Activated B cell treated with CpG ODN at 0.5 μM for 24 hours (primary cell): ENCODE results near the gene SERPIND1. TPM values are rescaled to one million over a fixed set of nuclear protein-coding genes. Genes with fewer than 3 reads are reported as not detected.

Source experiments
- ATAC-seq: fragments of 200-7000 bp; cut with Tn5 transposase; one replicate; pipeline ENCODE4 v1.10.0; 2021; ENCODE audit warnings: low read depth, mild to moderate bottlenecking, moderate library complexity
- CTCF ChIA-PET: fragments of 350-600 bp; sonication (Branson Sonifier 250); formaldehyde crosslinking; loops from one replicate; lab custom pipeline; 2021; ENCODE audit warnings: antibody characterized with exemption; lab: Charles Lee
- POLR2A ChIA-PET: fragments of 350-600 bp; sonication (Branson Sonifier 250); formaldehyde crosslinking; loops from one replicate; lab custom pipeline; 2021; ENCODE audit warnings: antibody characterized with exemption; lab: Charles Lee
- DNase-seq: peaks from one replicate; pipeline ENCODE4 v3.0.0; 2022
- H3K27ac Mint-ChIP-seq: one replicate; pipeline ENCODE4 v1.8.0; 2020; ENCODE audit warnings: mixed read lengths
- H3K27me3 Mint-ChIP-seq: one replicate; pipeline ENCODE4 v1.8.0; 2021; ENCODE audit warnings: mixed read lengths
- H3K36me3 Mint-ChIP-seq: one replicate; pipeline ENCODE4 v1.8.0; 2021; ENCODE audit warnings: low read depth, mixed read lengths
- H3K4me1 Mint-ChIP-seq: one replicate; pipeline ENCODE4 v1.8.0; 2021; ENCODE audit warnings: mixed read lengths
- H3K4me3 Mint-ChIP-seq: one replicate; pipeline ENCODE4 v1.8.0; 2020; ENCODE audit warnings: mild to moderate bottlenecking, mixed read lengths
- H3K9me3 Mint-ChIP-seq: one replicate; pipeline ENCODE4 v1.8.0; 2020; ENCODE audit warnings: mixed read lengths
- CTCF ChIP-seq: fragments of 200-600 bp; IDR thresholded peaks from one replicate; pipeline ENCODE4 v1.8.0; 2022; ENCODE audit warnings: antibody characterized with exemption, mild to moderate bottlenecking
- intact Hi-C: fragments of 100-400 bp; cut with micrococcal nuclease; formaldehyde crosslinking; loops from one replicate; pipeline ENCODE4 v1.15.1; 2024
- total RNA-seq: library from RNA; stranded (reverse); gene quantifications from 2 replicates; pipeline ENCODE4 v1.2.3, GENCODE V29; 2022

SERPIND1 gene
- total RNA-seq, 1 donor from 2014 or later: not detected

GRCh38 chr22:20805972-20806471 lies 32.1 kb downstream of the SERPIND1 start:
- TF ChIP-seq CTCF: no peak
- H3K27me3 Mint-ChIP-seq: no peaks in the 10 kb centered on the region
- DNase-seq (no peak), ATAC-seq (no peak)
- intact Hi-C loops: no loop called here
- ChIA-PET CTCF (no interaction called here), POLR2A (no interaction called here)
- H3K9me3 Mint-ChIP-seq: no peaks in the 10 kb centered on the region
- peaks cover 92% of the 10 kb centered on the region for H3K36me3 Mint-ChIP-seq
- peaks cover 10% of the 10 kb centered on the region for H3K4me1 Mint-ChIP-seq
- H3K4me3 Mint-ChIP-seq: no peak overlapping the region
- H3K27ac Mint-ChIP-seq: no peak overlapping the region

- POLR2A ChIA-PET: no interaction called here
- H3K9me3 Mint-ChIP-seq: no peaks in the 10 kb centered on the region
- intact Hi-C loops: no loop called here
- DNase-seq: no peak
- no peak for TF ChIP-seq CTCF
- peaks cover 91% of the 10 kb centered on the region for H3K36me3 Mint-ChIP-seq
- H3K4me3 Mint-ChIP-seq: no peak overlapping the region
- H3K27me3 Mint-ChIP-seq: no peaks in the 10 kb centered on the region
- H3K27ac Mint-ChIP-seq: no peak overlapping the region
- ATAC-seq: no peak
- peaks cover 10% of the 10 kb centered on the region for H3K4me1 Mint-ChIP-seq
- CTCF ChIA-PET: no interaction called here
These were observed 33.4 kb downstream of the SERPIND1 start for GRCh38 chr22:20807315-20807752.

GRCh38 chr22:20808844-20809243 lies 34.9 kb downstream of the SERPIND1 start:
- Mint-ChIP-seq H3K27ac (no peak overlapping the region), H3K36me3 (peaks cover 89% of the 10 kb centered on the region), H3K9me3 (no peaks in the 10 kb centered on the region), H3K4me1 (peaks cover 10% of the 10 kb centered on the region), H3K4me3 (no peak overlapping the region), H3K27me3 (no peaks in the 10 kb centered on the region)
- intact Hi-C loops: no loop called here
- ATAC-seq (peak; percentile 25), DNase-seq (no peak)
- TF ChIP-seq CTCF: no peak
- ChIA-PET POLR2A (no interaction called here), CTCF (no interaction called here)

- peaks cover 85% of the 10 kb centered on the region for H3K36me3 Mint-ChIP-seq
- POLR2A ChIA-PET: no interaction called here
- no peak for TF ChIP-seq CTCF
- no peak for DNase-seq
- no peak for ATAC-seq
- H3K4me3 Mint-ChIP-seq: no peak overlapping the region
- H3K27ac Mint-ChIP-seq: no peak overlapping the region
- no peaks in the 10 kb centered on the region for H3K9me3 Mint-ChIP-seq
- peaks cover 10% of the 10 kb centered on the region for H3K4me1 Mint-ChIP-seq
- intact Hi-C loops: no loop called here
- CTCF ChIA-PET: no interaction called here
- H3K27me3 Mint-ChIP-seq: no peaks in the 10 kb centered on the region
These were observed 35.7 kb downstream of the SERPIND1 start for GRCh38 chr22:20809538-20810185.

- no peak for DNase-seq
- Mint-ChIP-seq H3K27me3 (no peaks in the 10 kb centered on the region), H3K4me1 (peaks cover 10% of the 10 kb centered on the region), H3K9me3 (no peaks in the 10 kb centered on the region), H3K36me3 (peaks cover 81% of the 10 kb centered on the region), H3K27ac (no peak overlapping the region), H3K4me3 (no peak overlapping the region)
- intact Hi-C loops: no loop called here
- POLR2A ChIA-PET: interaction anchor here (0.7 kb wide), 1 partner anchor 1674 kb away, joined by 3 read pairs; no protein-coding TSS in a partner anchor
- CTCF ChIA-PET: no interaction called here
- no peak for ATAC-seq
- TF ChIP-seq CTCF: no peak
These were observed 36.7 kb downstream of the SERPIND1 start for GRCh38 chr22:20810645-20811044.
